Gastrocnemius medialis (tissue), 4 donors: ENCODE results near the gene CFAP54.

Experiments used
- CTCF ChIP-seq, 5 experiments: fragments of 450-650 bp in 3 of 5; fragments of 200-600 bp in 2 of 5; sonication (generic) in 2 of 5; IDR thresholded peaks in 4 of 5; conservative IDR thresholded peaks in 1 of 5; 1 replicate in 4 of 5; 2 replicates in 1 of 5; pipeline ENCODE4 v1.5.1; 2016 to 2019; ENCODE audit warnings: antibody characterized with exemption in 5 of 5, mild to moderate bottlenecking in 3 of 5, moderate library complexity in 3 of 5
- POLR2A ChIP-seq, 2 donors: fragments of 450-650 bp; IDR thresholded peaks; one replicate each; pipeline ENCODE4 v1.6.1; 2017; ENCODE audit warnings: antibody characterized with exemption in 2 of 2, mild to moderate bottlenecking in 2 of 2, moderate library complexity in 2 of 2

GRCh38 chr12:96549341-96549740, 60.0 kb downstream of the CFAP54 start:
- TF ChIP-seq CTCF (IDR thresholded peaks at IDR 0.05 in 4 of 5, conservative IDR thresholded peaks at IDR 0.05 in 1 of 5) (no peak), POLR2A (IDR thresholded peaks at IDR 0.05) (no peak)
